Body of pancreas (tissue), 4 donors: Measurements from ENCODE around the gene TIPARP.

Experiments used
- CTCF ChIP-seq, 7 experiments: fragments of 450-650 bp in 4 of 7; fragments of 200-600 bp in 3 of 7; sonication (generic) in 3 of 7; IDR thresholded peaks; one replicate each; pipeline ENCODE4 v1.5.1; 2016 to 2019; ENCODE audit warnings: antibody characterized with exemption in 7 of 7
- POLR2A ChIP-seq, 3 donors: fragments of 450-650 bp; IDR thresholded peaks; one replicate each; pipeline ENCODE4 v1.6.1; 2016; ENCODE audit warnings: antibody characterized with exemption in 3 of 3, mild to moderate bottlenecking in 2 of 3

- TF ChIP-seq CTCF (IDR thresholded peaks at IDR 0.05) (no peak), POLR2A (IDR thresholded peaks at IDR 0.05) (no peak)
These were observed 51.3 kb downstream of the TIPARP start for GRCh38 chr3:156725682-156726081.
